Hematopoietic multipotent progenitor cell treated with erythropoietin and hydrocortisone succinate and interleukin-3 and kit ligand, for 8 days (in vitro differentiated cells): Measurements from ENCODE around the gene WNT1.

ENCODE experiments used
- DNase-seq: peaks from one replicate; pipeline ENCODE4 v3.0.0-alpha.2; 2015

The WNT1 gene

GRCh38 chr12:48978291-48978740, at the start of gene WNT1:
Gene WNT1, plus strand, starts transcription at chr12:48978322. Its CDS starts 329 bp downstream, at chr12:48978651.
- no peak for DNase-seq

GRCh38 chr12:48929551-48929950, 48.6 kb upstream of the WNT1 start:
- DNase-seq, result no peak

GRCh38 chr12:48930475-48930874, 47.6 kb upstream of the WNT1 start:
- DNase-seq, result no peak

GRCh38 chr12:48932878-48933277, 45.2 kb upstream of the WNT1 start:
- DNase-seq, result no peak

GRCh38 chr12:48933664-48934311, 44.3 kb upstream of the WNT1 start:
- DNase-seq, result no peak

GRCh38 chr12:48934312-48934706, 43.8 kb upstream of the WNT1 start:
- peak; percentile 40 for DNase-seq

- peak; percentile 73 for DNase-seq
Observed at GRCh38 chr12:48936379-48936979, 41.6 kb upstream of the WNT1 start.

GRCh38 chr12:48937170-48937569, 41.0 kb upstream of the WNT1 start:
- DNase-seq, result no peak

GRCh38 chr12:48938805-48939204, 39.3 kb upstream of the WNT1 start:
- DNase-seq, result no peak

- no peak for DNase-seq
Observed at GRCh38 chr12:48940181-48940580, 37.9 kb upstream of the WNT1 start.

GRCh38 chr12:48943221-48943620, 34.9 kb upstream of the WNT1 start:
- no peak for DNase-seq

- no peak for DNase-seq
Observed at GRCh38 chr12:48946205-48946604, 31.9 kb upstream of the WNT1 start.

- DNase-seq, result no peak
Observed at GRCh38 chr12:48946943-48947342, 31.2 kb upstream of the WNT1 start.

GRCh38 chr12:48947727-48948126, 30.4 kb upstream of the WNT1 start:
- DNase-seq, result no peak

- no peak for DNase-seq
Observed at GRCh38 chr12:48952691-48953090, 25.4 kb upstream of the WNT1 start.

- DNase-seq, result no peak
Observed at GRCh38 chr12:48954061-48954460, 24.1 kb upstream of the WNT1 start.

GRCh38 chr12:48954841-48955501, 23.2 kb upstream of the WNT1 start:
- DNase-seq, result no peak

- peak; percentile 89 for DNase-seq
Observed at GRCh38 chr12:48956279-48957140, 21.6 kb upstream of the WNT1 start.

- peak; percentile 87 for DNase-seq
Observed at GRCh38 chr12:48957141-48958048, 20.7 kb upstream of the WNT1 start, which contains the start of gene ARF3. Gene ARF3, minus strand, starts transcription at chr12:48957487. Its CDS starts 16,392 bp downstream, at chr12:48941095.

GRCh38 chr12:48958049-48958388, 20.1 kb upstream of the WNT1 start:
- DNase-seq, result no peak

- no peak for DNase-seq
Observed at GRCh38 chr12:48960834-48961233, 17.3 kb upstream of the WNT1 start.

GRCh38 chr12:48961331-48961730, 16.8 kb upstream of the WNT1 start:
- DNase-seq, result no peak
